ENCODE measurements around the gene PATJ.

DNA sequence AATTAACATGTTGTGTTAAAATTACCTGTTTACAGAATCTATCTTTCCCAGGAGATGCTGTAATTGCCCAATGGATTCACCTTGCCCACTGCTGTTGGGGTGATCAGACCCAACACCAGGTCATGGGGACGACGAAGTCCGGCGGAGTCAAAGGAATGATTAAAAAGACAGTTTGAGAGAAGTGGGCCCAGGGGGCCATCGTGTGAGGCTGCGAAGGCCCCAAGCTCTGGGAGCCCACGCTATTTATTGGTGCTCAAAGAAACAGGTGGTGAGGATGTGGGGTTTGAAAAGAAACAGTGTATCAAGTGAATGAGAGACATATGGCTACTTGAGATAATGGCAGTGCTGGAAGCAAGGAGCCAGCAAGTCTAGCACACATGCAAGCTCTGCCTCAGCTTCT lies 436.1 kb downstream of the PATJ start:
- TF ChIP-seq, protein P1, sequence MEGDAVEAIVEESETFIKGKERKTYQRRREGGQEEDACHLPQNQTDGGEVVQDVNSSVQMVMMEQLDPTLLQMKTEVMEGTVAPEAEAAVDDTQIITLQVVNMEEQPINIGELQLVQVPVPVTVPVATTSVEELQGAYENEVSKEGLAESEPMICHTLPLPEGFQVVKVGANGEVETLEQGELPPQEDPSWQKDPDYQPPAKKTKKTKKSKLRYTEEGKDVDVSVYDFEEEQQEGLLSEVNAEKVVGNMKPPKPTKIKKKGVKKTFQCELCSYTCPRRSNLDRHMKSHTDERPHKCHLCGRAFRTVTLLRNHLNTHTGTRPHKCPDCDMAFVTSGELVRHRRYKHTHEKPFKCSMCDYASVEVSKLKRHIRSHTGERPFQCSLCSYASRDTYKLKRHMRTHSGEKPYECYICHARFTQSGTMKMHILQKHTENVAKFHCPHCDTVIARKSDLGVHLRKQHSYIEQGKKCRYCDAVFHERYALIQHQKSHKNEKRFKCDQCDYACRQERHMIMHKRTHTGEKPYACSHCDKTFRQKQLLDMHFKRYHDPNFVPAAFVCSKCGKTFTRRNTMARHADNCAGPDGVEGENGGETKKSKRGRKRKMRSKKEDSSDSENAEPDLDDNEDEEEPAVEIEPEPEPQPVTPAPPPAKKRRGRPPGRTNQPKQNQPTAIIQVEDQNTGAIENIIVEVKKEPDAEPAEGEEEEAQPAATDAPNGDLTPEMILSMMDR (IDR thresholded peaks at IDR 0.05; ENCODE audit: extremely low read depth in 1 of 2, insufficient read depth in 1 of 2, low read depth in 1 of 2, low read length in 2 of 2): no peak
- no peak for TF ChIP-seq EZH2 (IDR thresholded peaks at IDR 0.05; ENCODE audit: borderline replicate concordance, low read depth, low read length, severe bottlenecking)
- no peak for TF ChIP-seq POLR2A (IDR thresholded peaks at IDR 0.05; ENCODE audit: low read depth, low read length)
- TF ChIP-seq POLR2AphosphoS5 (IDR thresholded peaks at IDR 0.05; ENCODE audit: insufficient read depth, low read depth, low read length): no peak
- no peak for TF ChIP-seq MYC (IDR thresholded peaks at IDR 0.05; ENCODE audit: low read depth, low read length)
- TF ChIP-seq MAX (IDR thresholded peaks at IDR 0.05; ENCODE audit: insufficient read depth, insufficient read length): no peak
- TF ChIP-seq JUN (IDR thresholded peaks at IDR 0.05; ENCODE audit: borderline replicate concordance, insufficient read depth, insufficient read length, low read depth): no peak

Measured in endothelial cell of umbilical vein (primary cell).